Adrenal gland (tissue), 5 donors: Measurements from ENCODE around the gene GALNT7.

Experiments used
- CTCF ChIP-seq, 6 experiments: fragments of 450-650 bp in 4 of 6; fragments of 200-600 bp in 2 of 6; sonication (generic) in 1 of 6; IDR thresholded peaks; 1 replicate in 5 of 6; 2 replicates in 1 of 6; pipeline versions ENCODE4 v1.5.1 to v1.8.0; 2016 to 2021; ENCODE audit warnings: antibody characterized with exemption in 6 of 6, mild to moderate bottlenecking in 2 of 6, moderate library complexity in 1 of 6
- POLR2A ChIP-seq, 2 donors: fragments of 450-650 bp; IDR thresholded peaks; one replicate each; pipeline ENCODE4 v1.6.1; 2017; ENCODE audit warnings: antibody characterized with exemption in 2 of 2, mild to moderate bottlenecking in 2 of 2, moderate library complexity in 1 of 2
- donor health status: DM: no; HTN: no; CAD: no.

- no peak for TF ChIP-seq POLR2A (IDR thresholded peaks at IDR 0.05)
- TF ChIP-seq CTCF (IDR thresholded peaks at IDR 0.05) = no peak
These were observed 61.5 kb downstream of the GALNT7 start for GRCh38 chr4:173230062-173230461.
